Measurements from ENCODE around the gene DNM3. TPM values are rescaled to one million over a fixed set of nuclear protein-coding genes. Genes with fewer than 3 reads are reported as not detected.

Gene DNM3
- total RNA-seq, 3 donors from 2014 or later (not counting 1 experiment from before 2014, with no cell fraction given) = 2.5 to 3.3 (median 2.8) TPM

DNA sequence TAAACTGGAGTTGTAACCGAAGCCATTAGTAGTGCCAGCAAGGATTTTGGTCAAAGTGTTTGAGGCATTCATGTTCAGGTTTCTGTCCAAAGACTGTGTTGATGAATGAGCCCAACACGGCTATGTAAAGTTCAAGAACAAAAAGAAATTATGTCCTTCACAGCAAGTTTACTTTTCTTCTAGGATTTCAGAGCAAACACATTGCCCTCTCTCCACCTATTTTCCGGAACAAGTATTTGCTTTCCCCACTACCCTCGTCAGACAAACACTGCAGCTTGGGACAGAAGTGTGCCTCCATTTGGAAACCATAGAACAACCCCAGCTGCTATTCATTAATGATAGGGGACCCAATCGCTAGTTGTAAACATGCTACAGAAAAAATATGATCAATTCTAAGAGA is 427.8 kb downstream of the DNM3 start:
- TF ChIP-seq, protein P1, sequence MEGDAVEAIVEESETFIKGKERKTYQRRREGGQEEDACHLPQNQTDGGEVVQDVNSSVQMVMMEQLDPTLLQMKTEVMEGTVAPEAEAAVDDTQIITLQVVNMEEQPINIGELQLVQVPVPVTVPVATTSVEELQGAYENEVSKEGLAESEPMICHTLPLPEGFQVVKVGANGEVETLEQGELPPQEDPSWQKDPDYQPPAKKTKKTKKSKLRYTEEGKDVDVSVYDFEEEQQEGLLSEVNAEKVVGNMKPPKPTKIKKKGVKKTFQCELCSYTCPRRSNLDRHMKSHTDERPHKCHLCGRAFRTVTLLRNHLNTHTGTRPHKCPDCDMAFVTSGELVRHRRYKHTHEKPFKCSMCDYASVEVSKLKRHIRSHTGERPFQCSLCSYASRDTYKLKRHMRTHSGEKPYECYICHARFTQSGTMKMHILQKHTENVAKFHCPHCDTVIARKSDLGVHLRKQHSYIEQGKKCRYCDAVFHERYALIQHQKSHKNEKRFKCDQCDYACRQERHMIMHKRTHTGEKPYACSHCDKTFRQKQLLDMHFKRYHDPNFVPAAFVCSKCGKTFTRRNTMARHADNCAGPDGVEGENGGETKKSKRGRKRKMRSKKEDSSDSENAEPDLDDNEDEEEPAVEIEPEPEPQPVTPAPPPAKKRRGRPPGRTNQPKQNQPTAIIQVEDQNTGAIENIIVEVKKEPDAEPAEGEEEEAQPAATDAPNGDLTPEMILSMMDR (IDR thresholded peaks at IDR 0.05) = no peak
- intact Hi-C loops (cut with micrococcal nuclease) = no loop called here
- no peaks in the 10 kb centered on the region for H3K9me3 Mint-ChIP-seq

DNA sequence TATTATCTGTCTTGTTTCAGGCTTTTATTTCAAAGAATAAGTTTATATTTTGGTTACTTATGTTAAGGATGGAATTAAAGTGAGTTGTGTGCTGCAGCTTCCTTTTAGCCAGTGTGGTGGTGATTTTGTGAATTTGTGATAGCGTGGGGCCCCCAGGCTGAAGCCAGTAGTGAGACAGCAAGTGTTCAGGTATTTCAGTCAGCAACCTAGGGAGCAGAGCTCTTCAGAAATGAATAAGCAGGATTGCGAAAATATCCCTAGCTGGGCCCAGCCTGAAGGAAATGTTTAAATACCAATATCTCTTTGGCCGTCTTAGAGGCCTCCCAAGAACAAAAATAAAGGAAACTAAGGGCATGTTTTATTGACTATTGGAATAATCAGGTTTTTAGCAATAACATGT is 428.3 kb downstream of the DNM3 start:
- Mint-ChIP-seq H3K9me3 (no peaks in the 10 kb centered on the region), H3K4me1 (no peaks in the 10 kb centered on the region), H3K27ac (no peak overlapping the region), H3K4me3 (no peak overlapping the region), H3K27me3 (ENCODE audit: low read depth in 2 of 2) (no peaks in the 10 kb centered on the region), H3K36me3 (no peaks in the 10 kb centered on the region)
- H3K9me3 ChIP-seq (ENCODE audit: control insufficient read depth, insufficient read depth, low read length) = no peaks in the 10 kb centered on the region
- no peak for ATAC-seq
- WGBS (ENCODE audit: insufficient coverage) = 86% methylated on average over 3 of the region's 3 CpGs
- DNase-seq = no peak
- no peak overlapping the region for H3K4me3 ChIP-seq (ENCODE audit: low read length)
- H3K36me3 ChIP-seq (ENCODE audit: control insufficient read depth, insufficient read depth, low read length) = no peaks in the 10 kb centered on the region
- H3K4me1 ChIP-seq (ENCODE audit: control insufficient read depth, insufficient read depth, low read length) = no peaks in the 10 kb centered on the region
- no peaks in the 10 kb centered on the region for H3K27me3 ChIP-seq (ENCODE audit: control insufficient read depth, insufficient read depth, low read length)
- intact Hi-C loops (cut with micrococcal nuclease) = no loop called here
- TF ChIP-seq, protein P1 (IDR thresholded peaks at IDR 0.05) = no peak
- H3K27ac ChIP-seq (ENCODE audit: low read length) = no peak overlapping the region

More for the DNA sequence above, 427.8 kb downstream of the DNM3 start:
- Histone ChIP-seq H3K27me3 (ENCODE audit: control insufficient read depth, insufficient read depth, low read length) (no peaks in the 10 kb centered on the region), H3K4me1 (ENCODE audit: control insufficient read depth, insufficient read depth, low read length) (no peaks in the 10 kb centered on the region), H3K4me3 (ENCODE audit: low read length) (no peak overlapping the region), H3K9me3 (ENCODE audit: control insufficient read depth, insufficient read depth, low read length) (no peaks in the 10 kb centered on the region), H3K36me3 (ENCODE audit: control insufficient read depth, insufficient read depth, low read length) (no peaks in the 10 kb centered on the region), H3K27ac (ENCODE audit: low read length) (no peak overlapping the region)
- WGBS (ENCODE audit: insufficient coverage) = 97% methylated on average over 4 of the region's 5 CpGs
- no peak overlapping the region for H3K4me3 Mint-ChIP-seq
- H3K27me3 Mint-ChIP-seq (ENCODE audit: low read depth in 2 of 2) = no peaks in the 10 kb centered on the region
- H3K27ac Mint-ChIP-seq = no peak overlapping the region
- ATAC-seq = no peak
- no peaks in the 10 kb centered on the region for H3K4me1 Mint-ChIP-seq
- DNase-seq = no peak
- no peaks in the 10 kb centered on the region for H3K36me3 Mint-ChIP-seq

- no peaks in the 10 kb centered on the region for H3K36me3 ChIP-seq (ENCODE audit: control insufficient read depth, insufficient read depth, low read length)
- no peaks in the 10 kb centered on the region for H3K9me3 ChIP-seq (ENCODE audit: control insufficient read depth, insufficient read depth, low read length)
- TF ChIP-seq, protein P1 (IDR thresholded peaks at IDR 0.05) = no peak
- H3K27ac Mint-ChIP-seq = no peak overlapping the region
- no peak overlapping the region for H3K4me3 Mint-ChIP-seq
- intact Hi-C loops (cut with micrococcal nuclease) = no loop called here
- no peaks in the 10 kb centered on the region for H3K36me3 Mint-ChIP-seq
- ATAC-seq = no peak
- no peaks in the 10 kb centered on the region for H3K27me3 ChIP-seq (ENCODE audit: control insufficient read depth, insufficient read depth, low read length)
- H3K27me3 Mint-ChIP-seq (ENCODE audit: low read depth in 2 of 2) = no peaks in the 10 kb centered on the region
- H3K27ac ChIP-seq (ENCODE audit: low read length) = no peak overlapping the region
- H3K4me3 ChIP-seq (ENCODE audit: low read length) = no peak overlapping the region
- no peaks in the 10 kb centered on the region for H3K4me1 ChIP-seq (ENCODE audit: control insufficient read depth, insufficient read depth, low read length)
- no peak for DNase-seq
- no peaks in the 10 kb centered on the region for H3K4me1 Mint-ChIP-seq
- no peaks in the 10 kb centered on the region for H3K9me3 Mint-ChIP-seq
- WGBS (ENCODE audit: insufficient coverage) = 30% methylated on average over 3 of the region's 3 CpGs
These were observed 429.3 kb downstream of the DNM3 start for GRCh38 chr1:172270605-172271004.

DNA sequence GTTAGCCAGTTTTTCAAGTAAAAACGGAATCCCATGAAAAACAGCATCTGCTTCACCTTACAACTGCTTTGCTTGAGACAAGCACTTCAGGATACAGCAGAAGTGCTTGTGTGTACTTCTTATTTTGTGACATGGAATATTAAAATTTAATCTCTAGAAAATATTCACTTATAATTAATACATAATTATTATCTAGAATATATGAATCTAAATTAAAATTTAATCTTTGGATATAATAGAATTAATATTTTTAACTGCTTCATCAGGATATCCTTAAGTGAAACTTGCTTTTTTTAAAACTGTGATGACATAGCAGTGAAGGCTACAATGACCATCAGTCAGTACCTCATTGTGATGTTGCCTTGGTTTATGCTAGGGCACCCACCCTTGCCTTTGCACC is 430.8 kb downstream of the DNM3 start:
- no peak overlapping the region for H3K4me3 ChIP-seq (ENCODE audit: low read length)
- no peaks in the 10 kb centered on the region for H3K9me3 Mint-ChIP-seq
- WGBS (ENCODE audit: insufficient coverage) = 0% methylated on average over 1 of the region's 1 CpG
- TF ChIP-seq, protein P1 (IDR thresholded peaks at IDR 0.05) = no peak
- no peak overlapping the region for H3K27ac ChIP-seq (ENCODE audit: low read length)
- no peaks in the 10 kb centered on the region for H3K4me1 ChIP-seq (ENCODE audit: control insufficient read depth, insufficient read depth, low read length)
- H3K27ac Mint-ChIP-seq = no peak overlapping the region
- no peaks in the 10 kb centered on the region for H3K9me3 ChIP-seq (ENCODE audit: control insufficient read depth, insufficient read depth, low read length)
- no peaks in the 10 kb centered on the region for H3K36me3 Mint-ChIP-seq
- no peak for ATAC-seq
- no peak overlapping the region for H3K4me3 Mint-ChIP-seq
- H3K27me3 Mint-ChIP-seq (ENCODE audit: low read depth in 2 of 2) = no peaks in the 10 kb centered on the region
- no peaks in the 10 kb centered on the region for H3K36me3 ChIP-seq (ENCODE audit: control insufficient read depth, insufficient read depth, low read length)
- no peaks in the 10 kb centered on the region for H3K27me3 ChIP-seq (ENCODE audit: control insufficient read depth, insufficient read depth, low read length)
- no peaks in the 10 kb centered on the region for H3K4me1 Mint-ChIP-seq
- DNase-seq = no peak
- intact Hi-C loops (cut with micrococcal nuclease) = no loop called here
